SK-N-MC (cell line): Measurements from ENCODE around the gene SYT2.
A peak's percentile ranks its signal among the peaks of the same experiment; 100 is the strongest.
"Not testable (repeated sequence)": the region's sequence is repeated elsewhere in the genome, so short reads cannot be mapped to it uniquely, and the experiment has no call there.

Source experiments
- DNase-seq: peaks from one replicate; pipeline ENCODE4 v3.0.0-alpha.2; 2011; ENCODE audit warnings: low read depth, low spot score
- H3K27ac ChIP-seq: fragments of 200-600 bp; sonication (generic); 2 replicates; pipeline ENCODE4 v1.5.1; 2016; ENCODE audit warnings: mixed run types
- H3K36me3 ChIP-seq: fragments of 200-600 bp; sonication (generic); 2 replicates; pipeline ENCODE4 v1.6.1; 2017; ENCODE audit warnings: antibody characterized with exemption, low read length, mixed read lengths; ENCODE audit not compliant: insufficient read depth
- H3K4me3 ChIP-seq: fragments of 200-600 bp; sonication (generic); 2 replicates; pipeline ENCODE4 v1.5.1; 2016
- H3K9ac ChIP-seq: fragments of 200-600 bp; sonication (generic); 2 replicates; pipeline ENCODE4 v1.8.0; 2017; ENCODE audit warnings: mixed run types, mixed read lengths; ENCODE audit not compliant: insufficient read length
- H3K9me3 ChIP-seq: fragments of 200-600 bp; sonication (generic); 2 replicates; pipeline ENCODE4 v1.6.1; 2017; ENCODE audit warnings: low read depth, mild to moderate bottlenecking, antibody characterized with exemption, low read length, moderate library complexity, mixed read lengths
- EZH2 ChIP-seq: fragments of 200-600 bp; sonication (generic); IDR thresholded peaks from one replicate; pipeline ENCODE4 v1.6.1; 2017; ENCODE audit warnings: antibody characterized with exemption
- FOXP2 ChIP-seq: optimal IDR thresholded peaks from 2 replicates; pipeline ENCODE3; 2011; ENCODE audit warnings: mild to moderate bottlenecking, moderate library complexity; ENCODE audit not compliant: insufficient read depth; ENCODE audit errors: extremely low read length, control extremely low read depth
- POLR2AphosphoS5 ChIP-seq: IDR thresholded peaks from 2 replicates; pipeline ENCODE4 v1.6.1; 2012; ENCODE audit warnings: mild to moderate bottlenecking, low read depth, low read length, borderline replicate concordance

The SYT2 gene

GRCh38 chr1:202710070-202711045, at the start of gene SYT2:
Gene SYT2, minus strand, starts transcription at chr1:202710454. Its CDS starts 104,682 bp downstream, at chr1:202605772.
- Histone ChIP-seq H3K4me3 (peak within 1 kb of the TSS; percentile 92), H3K27ac (no peak within 1 kb of the TSS), H3K36me3 (no peaks in the 10 kb centered on the region), H3K9ac (peak within 1 kb of the TSS; percentile 68), H3K9me3 (no peaks in the 10 kb centered on the region)
- no peak for TF ChIP-seq EZH2
- TF ChIP-seq POLR2AphosphoS5: peak; percentile 50; the same call in 1 of the 2 replicates
- DNase-seq: no peak

DNA sequence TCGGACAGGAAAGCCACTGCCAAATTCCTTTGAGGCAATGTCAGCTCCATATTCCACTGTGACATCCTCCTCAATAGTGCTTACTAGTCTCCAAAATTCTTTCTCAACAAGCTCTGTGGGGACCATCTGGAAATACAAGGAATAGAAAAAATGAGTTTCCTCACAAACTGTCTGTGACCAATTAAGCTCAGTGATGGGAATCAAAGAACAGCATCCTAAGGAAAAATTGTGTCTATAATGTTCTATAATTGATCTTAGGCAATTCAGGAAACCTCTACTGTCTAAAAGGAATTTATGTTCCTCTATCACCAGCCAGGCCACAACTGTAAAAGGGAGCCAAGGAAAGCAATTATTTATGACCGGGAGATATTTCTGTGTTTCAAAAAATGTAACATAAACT, 46.1 kb upstream of the SYT2 start:
- H3K4me3 ChIP-seq: no peak overlapping the region
- H3K9me3 ChIP-seq: no peaks in the 10 kb centered on the region
- H3K9ac ChIP-seq: no peak overlapping the region
- H3K36me3 ChIP-seq: peaks cover 96% of the 10 kb centered on the region
- DNase-seq: no peak
- H3K27ac ChIP-seq: no peak overlapping the region
- no peak for TF ChIP-seq EZH2
- no peak for TF ChIP-seq POLR2AphosphoS5
- TF ChIP-seq FOXP2: no peak

GRCh38 chr1:202754293-202754692, 44.0 kb upstream of the SYT2 start:
- TF ChIP-seq POLR2AphosphoS5: no peak
- TF ChIP-seq EZH2: no peak
- TF ChIP-seq FOXP2: no peak
- no peak overlapping the region for H3K9ac ChIP-seq
- no peaks in the 10 kb centered on the region for H3K9me3 ChIP-seq
- no peak for DNase-seq
- no peak overlapping the region for H3K4me3 ChIP-seq
- H3K27ac ChIP-seq: no peak overlapping the region
- peaks cover 97% of the 10 kb centered on the region for H3K36me3 ChIP-seq

DNA sequence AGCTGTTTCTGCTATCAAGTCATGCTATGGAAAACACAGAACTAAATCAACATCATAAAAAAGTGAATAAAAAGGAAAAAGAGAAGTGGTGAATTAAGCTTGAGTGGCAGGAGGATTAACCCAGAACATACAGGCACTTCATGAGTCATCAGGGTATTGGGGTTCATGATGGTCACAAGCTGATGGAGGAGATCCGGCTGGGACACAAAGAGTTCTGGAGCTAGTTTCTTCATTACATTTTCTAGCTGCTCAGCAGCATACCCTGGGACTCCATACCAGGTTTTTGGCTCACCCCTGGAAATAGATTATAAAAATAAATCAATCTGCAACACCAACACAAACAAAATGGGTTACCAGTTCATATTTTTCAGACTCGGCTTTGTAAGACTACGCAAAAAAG, 42.5 kb upstream of the SYT2 start:
- TF ChIP-seq POLR2AphosphoS5: no peak
- TF ChIP-seq EZH2: no peak
- no peak overlapping the region for H3K9ac ChIP-seq
- H3K27ac ChIP-seq: no peak overlapping the region
- no peaks in the 10 kb centered on the region for H3K9me3 ChIP-seq
- DNase-seq: no peak
- H3K36me3 ChIP-seq: peaks cover 95% of the 10 kb centered on the region
- no peak overlapping the region for H3K4me3 ChIP-seq

- DNase-seq: no peak
- peaks cover 92% of the 10 kb centered on the region for H3K36me3 ChIP-seq
- no peak overlapping the region for H3K4me3 ChIP-seq
- no peak for TF ChIP-seq EZH2
- TF ChIP-seq POLR2AphosphoS5: no peak
- TF ChIP-seq FOXP2: no peak
- H3K9me3 ChIP-seq: no peaks in the 10 kb centered on the region
- H3K27ac ChIP-seq: no peak overlapping the region
- no peak overlapping the region for H3K9ac ChIP-seq
Observed at GRCh38 chr1:202750761-202751160, 40.5 kb upstream of the SYT2 start.

DNA sequence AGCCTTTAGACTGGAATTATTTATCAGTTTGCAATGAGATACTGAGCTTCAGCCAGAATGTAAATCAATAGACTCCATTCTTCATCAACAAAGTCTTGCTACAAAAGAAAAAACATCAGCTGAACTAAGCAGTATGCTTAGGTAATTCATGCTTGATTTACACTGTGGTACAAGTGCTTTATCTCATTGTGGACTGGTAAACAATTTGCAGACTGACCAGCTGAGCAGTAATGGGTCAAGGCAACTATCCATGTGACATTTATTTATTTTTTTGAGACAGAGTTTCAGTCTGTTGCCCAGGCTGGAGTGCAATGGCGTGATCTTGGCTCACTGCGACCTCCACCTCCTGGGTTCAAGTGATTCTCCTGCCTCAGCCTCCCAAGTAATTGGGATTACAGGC, 39.8 kb upstream of the SYT2 start:
- no peaks in the 10 kb centered on the region for H3K9me3 ChIP-seq
- peaks cover 92% of the 10 kb centered on the region for H3K36me3 ChIP-seq
- H3K4me3 ChIP-seq: no peak overlapping the region
- no peak overlapping the region for H3K27ac ChIP-seq
- no peak for TF ChIP-seq EZH2
- TF ChIP-seq POLR2AphosphoS5: no peak
- TF ChIP-seq FOXP2: no peak
- DNase-seq: no peak
- H3K9ac ChIP-seq: no peak overlapping the region

DNA sequence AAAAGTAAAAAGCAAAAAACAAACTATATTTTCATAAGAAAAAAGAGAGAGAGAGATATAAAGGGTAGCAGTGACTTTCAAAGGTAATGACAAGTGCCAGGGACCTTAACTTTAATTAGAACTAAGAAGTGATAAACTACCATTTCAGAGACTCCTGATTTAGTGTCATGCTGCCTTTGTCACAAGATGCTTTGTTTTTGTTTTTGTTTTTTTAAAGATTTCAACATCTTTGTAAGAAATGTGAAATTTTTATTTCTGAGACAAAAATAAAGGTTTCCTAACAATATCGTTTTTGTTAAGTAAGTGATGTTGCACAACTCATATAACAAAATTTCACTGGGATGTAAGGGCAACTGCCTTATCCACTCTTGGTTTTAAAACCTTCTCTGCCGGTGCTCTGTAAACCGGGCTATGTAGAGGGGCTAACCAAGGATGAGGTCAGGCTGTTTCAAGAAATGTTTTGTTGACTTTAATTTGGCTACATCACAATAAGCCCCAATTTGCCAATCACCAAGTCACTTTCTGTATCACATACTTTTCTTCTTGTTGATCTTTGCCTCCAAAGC, 35.2 kb upstream of the SYT2 start:
- no peak overlapping the region for H3K9ac ChIP-seq
- H3K36me3 ChIP-seq: peaks cover 81% of the 10 kb centered on the region
- H3K27ac ChIP-seq: no peak overlapping the region

GRCh38 chr1:202744770-202745169, 34.5 kb upstream of the SYT2 start:
- not testable (repeated sequence) for H3K4me3 ChIP-seq, H3K9me3 ChIP-seq, H3K9ac ChIP-seq, DNase-seq, H3K27ac ChIP-seq
- peaks cover 75% of the 10 kb centered on the region for H3K36me3 ChIP-seq

More for the DNA sequence above, 35.2 kb upstream of the SYT2 start:
- DNase-seq: no peak
- Histone ChIP-seq H3K9me3 (no peaks in the 10 kb centered on the region), H3K4me3 (no peak overlapping the region)
- no peak for TF ChIP-seq EZH2
- TF ChIP-seq POLR2AphosphoS5: no peak
- TF ChIP-seq FOXP2: no peak

- H3K4me3 ChIP-seq: no peak overlapping the region
- TF ChIP-seq EZH2: no peak
- TF ChIP-seq POLR2AphosphoS5: no peak
- TF ChIP-seq FOXP2: no peak
- no peak overlapping the region for H3K9ac ChIP-seq
- no peak overlapping the region for H3K27ac ChIP-seq
- no peaks in the 10 kb centered on the region for H3K9me3 ChIP-seq
- peaks cover 71% of the 10 kb centered on the region for H3K36me3 ChIP-seq
- DNase-seq: no peak
Observed at GRCh38 chr1:202742496-202742895, 32.2 kb upstream of the SYT2 start.
